ENCODE results near the gene TRAPPC1.

The TRAPPC1 gene

GRCh38 chr17:7915611-7916384 lies 15.9 kb downstream of the TRAPPC1 start, which contains the start of gene RNF227:
Gene RNF227 (minus strand): TSS chr17:7916289. CDS start chr17:7916195, 94 bp downstream.
- H3K9ac ChIP-seq (ENCODE audit: low read length) = peak within 1 kb of the TSS; percentile 75
- H3K4me3 ChIP-seq (ENCODE audit: insufficient read depth, low read length, poor library complexity, severe bottlenecking) = peak within 1 kb of the TSS; percentile 76
- no peaks in the 10 kb centered on the region for H4K20me1 ChIP-seq (ENCODE audit: low read depth, low read length)
- H3K27me3 ChIP-seq (ENCODE audit: low read length) = no peaks in the 10 kb centered on the region
- no peaks in the 10 kb centered on the region for H3K9me3 ChIP-seq (ENCODE audit: insufficient read depth, low read length)
- peak within 1 kb of the TSS; percentile 63 for H3K27ac ChIP-seq (ENCODE audit: low read depth, low read length)
- peaks cover 18% of the 10 kb centered on the region for H3F3A ChIP-seq (ENCODE audit: insufficient read depth)
- no peak for TF ChIP-seq CTCF (IDR thresholded peaks at IDR 0.05; ENCODE audit: insufficient read depth, low read length, poor library complexity, severe bottlenecking)
- TF ChIP-seq EZH2phosphoT487 (conservative IDR thresholded peaks at IDR 0.05; ENCODE audit: low read length) = no peak
- no peaks in the 10 kb centered on the region for H3K36me3 ChIP-seq (ENCODE audit: low read length)
- H3K9me2 ChIP-seq (replicated peaks; ENCODE audit: insufficient read depth, low read length) = no peaks in the 10 kb centered on the region
- peak within 1 kb of the TSS; percentile 61 for H2AFZ ChIP-seq (ENCODE audit: low read depth, low read length, severe bottlenecking)
- H3K4me2 ChIP-seq (ENCODE audit: low read depth, low read length, poor library complexity, severe bottlenecking) = peak within 1 kb of the TSS; percentile 97
- H3K79me2 ChIP-seq (ENCODE audit: insufficient read depth, low read length) = peaks cover 6% of the 10 kb centered on the region; the same call in 1 of the 2 replicates

- Histone ChIP-seq H4K20me1 (ENCODE audit: low read depth, low read length) (no peaks in the 10 kb centered on the region), H3K4me3 (ENCODE audit: insufficient read depth, low read length, poor library complexity, severe bottlenecking) (peak overlapping the region; percentile 76), H2AFZ (ENCODE audit: low read depth, low read length, severe bottlenecking) (peak overlapping the region; percentile 33), H3K4me2 (ENCODE audit: low read depth, low read length, poor library complexity, severe bottlenecking) (peak overlapping the region; percentile 97), H3K79me2 (ENCODE audit: insufficient read depth, low read length) (peaks cover 6% of the 10 kb centered on the region; the same call in 1 of the 2 replicates), H3K36me3 (ENCODE audit: low read length) (no peaks in the 10 kb centered on the region), H3K9me3 (ENCODE audit: insufficient read depth, low read length) (no peaks in the 10 kb centered on the region), H3K9me2 (replicated peaks; ENCODE audit: insufficient read depth, low read length) (no peaks in the 10 kb centered on the region), H3K27ac (ENCODE audit: low read depth, low read length) (peak overlapping the region; percentile 63), H3F3A (ENCODE audit: insufficient read depth) (peaks cover 18% of the 10 kb centered on the region), H3K27me3 (ENCODE audit: low read length) (no peaks in the 10 kb centered on the region), H3K9ac (ENCODE audit: low read length) (peak overlapping the region; percentile 75)
- TF ChIP-seq CTCF (IDR thresholded peaks at IDR 0.05; ENCODE audit: insufficient read depth, low read length, poor library complexity, severe bottlenecking) = no peak
- TF ChIP-seq EZH2phosphoT487 (conservative IDR thresholded peaks at IDR 0.05; ENCODE audit: low read length) = no peak
Observed at GRCh38 chr17:7915179-7915610, 16.6 kb downstream of the TRAPPC1 start.

- Histone ChIP-seq H4K20me1 (ENCODE audit: low read depth, low read length) (no peaks in the 10 kb centered on the region), H2AFZ (ENCODE audit: low read depth, low read length, severe bottlenecking) (no peak overlapping the region), H3F3A (ENCODE audit: insufficient read depth) (peaks cover 18% of the 10 kb centered on the region), H3K9ac (ENCODE audit: low read length) (no peak overlapping the region), H3K27ac (ENCODE audit: low read depth, low read length) (peak overlapping the region; percentile 31; the same call in 1 of the 2 replicates), H3K4me2 (ENCODE audit: low read depth, low read length, poor library complexity, severe bottlenecking) (peak overlapping the region; percentile 4), H3K9me2 (replicated peaks; ENCODE audit: insufficient read depth, low read length) (no peaks in the 10 kb centered on the region), H3K4me3 (ENCODE audit: insufficient read depth, low read length, poor library complexity, severe bottlenecking) (no peak overlapping the region), H3K9me3 (ENCODE audit: insufficient read depth, low read length) (no peaks in the 10 kb centered on the region), H3K36me3 (ENCODE audit: low read length) (no peaks in the 10 kb centered on the region), H3K27me3 (ENCODE audit: low read length) (no peaks in the 10 kb centered on the region), H3K79me2 (ENCODE audit: insufficient read depth, low read length) (peaks cover 6% of the 10 kb centered on the region; the same call in 1 of the 2 replicates)
- TF ChIP-seq CTCF (IDR thresholded peaks at IDR 0.05; ENCODE audit: insufficient read depth, low read length, poor library complexity, severe bottlenecking) (peak; percentile 55), EZH2phosphoT487 (conservative IDR thresholded peaks at IDR 0.05; ENCODE audit: low read length) (no peak)
Observed at GRCh38 chr17:7912927-7913524, 18.7 kb downstream of the TRAPPC1 start.

Measured in SU-DHL-6 (cell line).